WTC11 (cell line): ENCODE data around the gene CNOT6. TPM values are rescaled to one million over a fixed set of nuclear protein-coding genes. Genes with fewer than 3 reads are reported as not detected.

Experiments
- ATAC-seq: fragments of 200-7000 bp; cut with Tn5 transposase; 2 replicates; pipeline ENCODE4 v1.10.0; 2021; ENCODE audit warnings: mild to moderate bottlenecking, moderate library complexity
- CTCF ChIA-PET: fragments of 300-600 bp; sonication (Branson Sonifier 250); formaldehyde crosslinking; loops from one replicate; lab custom pipeline; 2021; ENCODE audit warnings: antibody characterized with exemption; lab: Charles Lee
- POLR2A ChIA-PET: fragments of 350-600 bp; sonication (Branson Sonifier 250); formaldehyde crosslinking; loops from one replicate; lab custom pipeline; 2021; ENCODE audit warnings: antibody characterized with exemption; lab: Charles Lee
- DNase-seq: peaks from one replicate; pipeline ENCODE4 v3.0.0; 2021; ENCODE audit warnings: low spot score
- H3K27ac Mint-ChIP-seq: 2 replicates; pipeline ENCODE4 v1.8.0; 2021; ENCODE audit warnings: mixed read lengths
- H3K27me3 Mint-ChIP-seq: 2 replicates; pipeline ENCODE4 v1.8.0; 2021; ENCODE audit warnings: low read depth, mild to moderate bottlenecking, moderate library complexity, mixed read lengths
- H3K36me3 Mint-ChIP-seq: 2 replicates; pipeline ENCODE4 v1.8.0; 2021; ENCODE audit warnings: mixed read lengths
- H3K4me1 Mint-ChIP-seq: 2 replicates; pipeline ENCODE4 v1.8.0; 2022; ENCODE audit warnings: mixed read lengths
- H3K4me3 Mint-ChIP-seq: 2 replicates; pipeline ENCODE4 v1.8.0; 2021; ENCODE audit warnings: mild to moderate bottlenecking, moderate library complexity, mixed read lengths
- H3K9me3 Mint-ChIP-seq: 2 replicates; pipeline ENCODE4 v1.8.0; 2021; ENCODE audit warnings: mixed read lengths
- ATF2 ChIP-seq: sonication (generic); formaldehyde crosslinking; IDR thresholded peaks from 2 replicates; pipeline ENCODE4 v1.8.1; 2022; ENCODE audit warnings: low read depth, missing genetic modification reagents, borderline replicate concordance
- ELF4 ChIP-seq: sonication (generic); formaldehyde crosslinking; IDR thresholded peaks from 2 replicates; pipeline ENCODE4 v1.8.1; 2022; ENCODE audit warnings: low read depth, mild to moderate bottlenecking, moderate library complexity, missing genetic modification reagents
- ETV6 ChIP-seq: sonication (generic); formaldehyde crosslinking; IDR thresholded peaks from 2 replicates; pipeline ENCODE4 v1.8.1; 2022; ENCODE audit warnings: mild to moderate bottlenecking, missing genetic modification reagents
- IRF2 ChIP-seq: sonication (generic); formaldehyde crosslinking; IDR thresholded peaks from 2 replicates; pipeline ENCODE4 v1.8.0; 2022; ENCODE audit warnings: low read depth, missing genetic modification reagents, borderline replicate concordance
- NFATC4 ChIP-seq: fragments of 250-450 bp; sonication (Bioruptor Pico); IDR thresholded peaks from 2 replicates; pipeline ENCODE4 v1.9.0; 2021; ENCODE audit warnings: mild to moderate bottlenecking
- NFYB ChIP-seq: sonication (generic); formaldehyde crosslinking; conservative IDR thresholded peaks from 2 replicates; pipeline ENCODE4 v1.8.0; 2022; ENCODE audit warnings: low read depth, missing genetic modification reagents
- NR2C2 ChIP-seq: sonication (generic); formaldehyde crosslinking; IDR thresholded peaks from 2 replicates; pipeline ENCODE4 v1.8.0; 2022; ENCODE audit warnings: mild to moderate bottlenecking, missing genetic modification reagents
- SOX15 ChIP-seq: fragments of 250-450 bp; sonication (Bioruptor Pico); IDR thresholded peaks from 2 replicates; pipeline ENCODE4 v1.9.0; 2021; ENCODE audit warnings: mild to moderate bottlenecking
- ZNF121 ChIP-seq: sonication (generic); formaldehyde crosslinking; IDR thresholded peaks from 2 replicates; pipeline ENCODE4 v1.8.0; 2023; ENCODE audit warnings: missing genetic modification reagents
- ZNF396 ChIP-seq: fragments of 250-450 bp; sonication (Bioruptor Pico); IDR thresholded peaks from 2 replicates; pipeline ENCODE4 v1.8.0; 2021; ENCODE audit warnings: mild to moderate bottlenecking, moderate library complexity, borderline replicate concordance
- total RNA-seq: library from RNA; stranded (reverse); gene quantifications from 3 replicates; pipeline ENCODE4 v1.2.3, GENCODE V29; 2021
- TF ChIP-seq, protein P1 (sequence below): sonication (generic); formaldehyde crosslinking; IDR thresholded peaks from 2 replicates; pipeline ENCODE4 v1.8.1; 2022; ENCODE audit warnings: missing genetic modification reagents, borderline replicate concordance
- TF ChIP-seq, protein P2 (sequence below): sonication (generic); formaldehyde crosslinking; IDR thresholded peaks from 2 replicates; pipeline ENCODE4 v1.8.1; 2022; ENCODE audit warnings: mild to moderate bottlenecking, missing genetic modification reagents, moderate library complexity, borderline replicate concordance
- TF ChIP-seq, protein P3 (sequence below): sonication (generic); formaldehyde crosslinking; IDR thresholded peaks from 2 replicates; pipeline ENCODE4 v1.8.1; 2023; ENCODE audit warnings: mild to moderate bottlenecking, missing genetic modification reagents
- TF ChIP-seq, protein P4 (sequence below): sonication (generic); formaldehyde crosslinking; IDR thresholded peaks from 2 replicates; pipeline ENCODE4 v1.8.0; 2022; ENCODE audit warnings: mild to moderate bottlenecking, missing genetic modification reagents
- TF ChIP-seq, protein P5 (sequence below): fragments of 250-450 bp; sonication (Bioruptor Pico); IDR thresholded peaks from 2 replicates; pipeline ENCODE4 v1.8.0; 2021; ENCODE audit warnings: mild to moderate bottlenecking
- TF ChIP-seq, protein P6 (sequence below): fragments of 250-450 bp; sonication (Bioruptor Pico); conservative IDR thresholded peaks from 2 replicates; pipeline ENCODE4 v1.9.0; 2021; ENCODE audit warnings: mild to moderate bottlenecking

CNOT6 gene
- total RNA-seq, 1 experiment from 2014 or later: 41.0 TPM

- TF ChIP-seq, protein P1, sequence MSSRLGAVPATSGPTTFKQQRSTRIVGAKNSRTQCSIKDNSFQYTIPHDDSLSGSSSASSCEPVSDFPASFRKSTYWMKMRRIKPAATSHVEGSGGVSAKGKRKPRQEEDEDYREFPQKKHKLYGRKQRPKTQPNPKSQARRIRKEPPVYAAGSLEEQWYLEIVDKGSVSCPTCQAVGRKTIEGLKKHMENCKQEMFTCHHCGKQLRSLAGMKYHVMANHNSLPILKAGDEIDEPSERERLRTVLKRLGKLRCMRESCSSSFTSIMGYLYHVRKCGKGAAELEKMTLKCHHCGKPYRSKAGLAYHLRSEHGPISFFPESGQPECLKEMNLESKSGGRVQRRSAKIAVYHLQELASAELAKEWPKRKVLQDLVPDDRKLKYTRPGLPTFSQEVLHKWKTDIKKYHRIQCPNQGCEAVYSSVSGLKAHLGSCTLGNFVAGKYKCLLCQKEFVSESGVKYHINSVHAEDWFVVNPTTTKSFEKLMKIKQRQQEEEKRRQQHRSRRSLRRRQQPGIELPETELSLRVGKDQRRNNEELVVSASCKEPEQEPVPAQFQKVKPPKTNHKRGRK (CRISPR knock-in tag): no peak
- TF ChIP-seq ZNF396 (no peak), ZNF121 (no peak), ELF4 (CRISPR knock-in tag) (no peak), ATF2 (no peak), NFATC4 (no peak)
- TF ChIP-seq, protein P2, sequence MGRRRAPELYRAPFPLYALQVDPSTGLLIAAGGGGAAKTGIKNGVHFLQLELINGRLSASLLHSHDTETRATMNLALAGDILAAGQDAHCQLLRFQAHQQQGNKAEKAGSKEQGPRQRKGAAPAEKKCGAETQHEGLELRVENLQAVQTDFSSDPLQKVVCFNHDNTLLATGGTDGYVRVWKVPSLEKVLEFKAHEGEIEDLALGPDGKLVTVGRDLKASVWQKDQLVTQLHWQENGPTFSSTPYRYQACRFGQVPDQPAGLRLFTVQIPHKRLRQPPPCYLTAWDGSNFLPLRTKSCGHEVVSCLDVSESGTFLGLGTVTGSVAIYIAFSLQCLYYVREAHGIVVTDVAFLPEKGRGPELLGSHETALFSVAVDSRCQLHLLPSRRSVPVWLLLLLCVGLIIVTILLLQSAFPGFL (CRISPR knock-in tag): no peak
- TF ChIP-seq, protein P3, sequence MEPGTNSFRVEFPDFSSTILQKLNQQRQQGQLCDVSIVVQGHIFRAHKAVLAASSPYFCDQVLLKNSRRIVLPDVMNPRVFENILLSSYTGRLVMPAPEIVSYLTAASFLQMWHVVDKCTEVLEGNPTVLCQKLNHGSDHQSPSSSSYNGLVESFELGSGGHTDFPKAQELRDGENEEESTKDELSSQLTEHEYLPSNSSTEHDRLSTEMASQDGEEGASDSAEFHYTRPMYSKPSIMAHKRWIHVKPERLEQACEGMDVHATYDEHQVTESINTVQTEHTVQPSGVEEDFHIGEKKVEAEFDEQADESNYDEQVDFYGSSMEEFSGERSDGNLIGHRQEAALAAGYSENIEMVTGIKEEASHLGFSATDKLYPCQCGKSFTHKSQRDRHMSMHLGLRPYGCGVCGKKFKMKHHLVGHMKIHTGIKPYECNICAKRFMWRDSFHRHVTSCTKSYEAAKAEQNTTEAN (CRISPR knock-in tag): no peak
- TF ChIP-seq, protein P4, sequence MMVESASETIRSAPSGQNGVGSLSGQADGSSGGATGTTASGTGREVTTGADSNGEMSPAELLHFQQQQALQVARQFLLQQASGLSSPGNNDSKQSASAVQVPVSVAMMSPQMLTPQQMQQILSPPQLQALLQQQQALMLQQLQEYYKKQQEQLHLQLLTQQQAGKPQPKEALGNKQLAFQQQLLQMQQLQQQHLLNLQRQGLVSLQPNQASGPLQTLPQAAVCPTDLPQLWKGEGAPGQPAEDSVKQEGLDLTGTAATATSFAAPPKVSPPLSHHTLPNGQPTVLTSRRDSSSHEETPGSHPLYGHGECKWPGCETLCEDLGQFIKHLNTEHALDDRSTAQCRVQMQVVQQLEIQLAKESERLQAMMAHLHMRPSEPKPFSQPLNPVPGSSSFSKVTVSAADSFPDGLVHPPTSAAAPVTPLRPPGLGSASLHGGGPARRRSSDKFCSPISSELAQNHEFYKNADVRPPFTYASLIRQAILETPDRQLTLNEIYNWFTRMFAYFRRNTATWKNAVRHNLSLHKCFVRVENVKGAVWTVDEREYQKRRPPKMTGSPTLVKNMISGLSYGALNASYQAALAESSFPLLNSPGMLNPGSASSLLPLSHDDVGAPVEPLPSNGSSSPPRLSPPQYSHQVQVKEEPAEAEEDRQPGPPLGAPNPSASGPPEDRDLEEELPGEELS: no peak
Measured at GRCh38 chr5:180607861-180608571, 113.8 kb downstream of the CNOT6 start (continued).

- H3K36me3 Mint-ChIP-seq: no peaks in the 10 kb centered on the region
- CTCF ChIA-PET: interaction anchor here (7.2 kb wide), 1 partner anchor 10 kb away, joined by 54 read pairs; no protein-coding TSS in a partner anchor
- H3K27me3 Mint-ChIP-seq: no peaks in the 10 kb centered on the region
- no peaks in the 10 kb centered on the region for H3K9me3 Mint-ChIP-seq
- DNase-seq (no peak), ATAC-seq (no peak)
- no peak overlapping the region for H3K4me3 Mint-ChIP-seq
- TF ChIP-seq, protein P5, sequence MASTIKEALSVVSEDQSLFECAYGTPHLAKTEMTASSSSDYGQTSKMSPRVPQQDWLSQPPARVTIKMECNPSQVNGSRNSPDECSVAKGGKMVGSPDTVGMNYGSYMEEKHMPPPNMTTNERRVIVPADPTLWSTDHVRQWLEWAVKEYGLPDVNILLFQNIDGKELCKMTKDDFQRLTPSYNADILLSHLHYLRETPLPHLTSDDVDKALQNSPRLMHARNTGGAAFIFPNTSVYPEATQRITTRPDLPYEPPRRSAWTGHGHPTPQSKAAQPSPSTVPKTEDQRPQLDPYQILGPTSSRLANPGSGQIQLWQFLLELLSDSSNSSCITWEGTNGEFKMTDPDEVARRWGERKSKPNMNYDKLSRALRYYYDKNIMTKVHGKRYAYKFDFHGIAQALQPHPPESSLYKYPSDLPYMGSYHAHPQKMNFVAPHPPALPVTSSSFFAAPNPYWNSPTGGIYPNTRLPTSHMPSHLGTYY (CRISPR knock-in tag): no peak
- no peak for TF ChIP-seq NFYB
- TF ChIP-seq SOX15 (CRISPR knock-in tag): no peak
- no peak for TF ChIP-seq NR2C2 (CRISPR knock-in tag)
- TF ChIP-seq IRF2 (CRISPR knock-in tag): no peak
- TF ChIP-seq, protein P6, sequence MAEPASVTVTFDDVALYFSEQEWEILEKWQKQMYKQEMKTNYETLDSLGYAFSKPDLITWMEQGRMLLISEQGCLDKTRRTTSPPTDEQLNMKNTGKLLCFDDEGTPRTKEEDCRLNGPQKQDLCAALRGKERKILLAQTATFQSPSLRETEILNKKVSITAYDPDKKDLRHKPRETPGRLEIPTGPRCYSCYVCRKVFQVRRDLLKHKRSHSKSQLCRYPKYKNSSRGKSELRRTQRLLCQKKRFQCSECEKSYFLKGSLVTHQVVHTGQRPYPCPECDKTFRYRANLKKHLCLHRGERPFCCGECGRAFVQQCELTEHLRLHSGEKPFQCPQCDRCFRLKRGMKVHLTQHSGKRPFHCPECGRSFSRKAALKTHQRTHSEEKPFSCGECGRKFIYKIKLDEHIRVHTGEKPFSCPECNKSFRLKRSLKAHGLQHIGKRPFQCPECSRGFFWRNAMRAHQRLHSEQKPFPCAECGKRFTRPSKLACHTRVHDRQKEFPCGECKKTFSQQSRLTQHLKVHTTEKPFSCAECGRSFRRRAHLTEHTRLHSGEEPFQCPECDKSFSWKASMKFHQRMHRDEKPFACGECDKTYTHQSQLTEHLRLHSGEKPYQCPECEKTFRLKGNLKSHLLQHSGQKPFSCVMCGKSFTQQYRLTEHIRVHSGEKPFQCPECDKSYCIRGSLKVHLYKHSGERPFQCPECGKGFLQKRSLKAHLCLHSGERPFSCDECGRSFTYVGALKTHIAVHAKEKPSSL (CRISPR knock-in tag): no peak
- no peak for TF ChIP-seq ETV6
- H3K27ac Mint-ChIP-seq: no peak overlapping the region
- no peaks in the 10 kb centered on the region for H3K4me1 Mint-ChIP-seq
- POLR2A ChIA-PET: no interaction called here
Measured at GRCh38 chr5:180608572-180609310, 114.6 kb downstream of the CNOT6 start.
